ENCODE measurements around the gene UBQLN4.
"Not testable (repeated sequence)": the region's sequence is repeated elsewhere in the genome, so short reads cannot be mapped to it uniquely, and the experiment has no call there.

The UBQLN4 gene

GRCh38 chr1:156056326-156056849 is 2.8 kb upstream of the UBQLN4 start:
- no peak for DNase-seq

GRCh38 chr1:156055281-156056048 is 1.9 kb upstream of the UBQLN4 start:
- DNase-seq, result no peak

GRCh38 chr1:156054500-156055280 is 1.1 kb upstream of the UBQLN4 start, which contains the start of gene LAMTOR2:
LAMTOR2 (plus strand) TSS chr1:156054782; CDS start chr1:156054890, 108 bp downstream.
- peak; percentile 98 for DNase-seq

GRCh38 chr1:156052862-156053767 is 483 bp downstream of the UBQLN4 start:
- peak; percentile 27 for DNase-seq

GRCh38 chr1:156051011-156051725 is 2.4 kb downstream of the UBQLN4 start:
- no peak for DNase-seq

- DNase-seq, result no peak
Measured at GRCh38 chr1:156050376-156050775, 3.2 kb downstream of the UBQLN4 start.

- no peak for DNase-seq
Measured at GRCh38 chr1:156048663-156049258, 4.8 kb downstream of the UBQLN4 start.

- DNase-seq, result no peak
Measured at GRCh38 chr1:156045076-156045475, 8.5 kb downstream of the UBQLN4 start.

GRCh38 chr1:156042828-156043227 is 10.8 kb downstream of the UBQLN4 start:
- DNase-seq, result no peak

GRCh38 chr1:156034991-156035390 is 18.6 kb downstream of the UBQLN4 start:
- not testable (repeated sequence) for DNase-seq

- no peak for DNase-seq
Measured at GRCh38 chr1:156033011-156033410, 20.6 kb downstream of the UBQLN4 start.

GRCh38 chr1:156026588-156026987 is 27.0 kb downstream of the UBQLN4 start:
- no peak for DNase-seq

GRCh38 chr1:156025876-156026275 is 27.7 kb downstream of the UBQLN4 start:
- peak; percentile 46 for DNase-seq

GRCh38 chr1:156024801-156025200 is 28.8 kb downstream of the UBQLN4 start:
- DNase-seq, result no peak

- no peak for DNase-seq
Measured at GRCh38 chr1:156021954-156022353, 31.6 kb downstream of the UBQLN4 start.

GRCh38 chr1:156021093-156021428 is 32.5 kb downstream of the UBQLN4 start:
- DNase-seq, result no peak

GRCh38 chr1:156020293-156021092 is 33.1 kb downstream of the UBQLN4 start, which contains the start of gene SSR2:
SSR2 (minus strand) TSS chr1:156020951; CDS start chr1:156020167, 784 bp downstream.
- DNase-seq, result peak; percentile 95

GRCh38 chr1:156019946-156020292 is 33.7 kb downstream of the UBQLN4 start:
- no peak for DNase-seq

- no peak for DNase-seq
Measured at GRCh38 chr1:156014829-156015228, 38.8 kb downstream of the UBQLN4 start.

- DNase-seq, result no peak
Measured at GRCh38 chr1:156012051-156012817, 41.4 kb downstream of the UBQLN4 start.
